ENCODE measurements around the gene DBP.

The DBP gene

DNA sequence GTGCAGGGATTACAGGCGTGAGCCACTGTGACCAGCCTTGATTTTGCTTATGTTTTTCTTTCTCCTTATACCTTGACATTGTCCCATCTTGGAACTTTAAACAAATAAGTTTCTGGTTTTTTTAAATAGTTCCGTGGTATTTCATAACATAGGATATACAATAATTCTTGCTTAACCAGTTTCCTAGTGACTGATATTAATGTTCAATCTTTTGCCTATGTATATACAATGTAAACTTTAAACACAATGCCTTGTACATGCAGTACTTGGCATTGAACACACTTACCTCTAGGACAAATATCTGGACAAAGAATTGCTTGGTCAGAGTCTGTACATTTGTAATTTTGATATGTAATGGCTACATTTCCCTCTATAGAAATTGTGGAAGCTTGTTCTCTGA is 55.0 kb downstream of the DBP start:
- no peak for DNase-seq (ENCODE audit: low read depth in 2 of 3, low spot score in 1 of 3)

Measured in stimulated activated CD4-positive, alpha-beta T cell treated with anti-CD3 and anti-CD28 coated beads, Interleukin-12 subunit alpha, Interleukin-12 subunit beta, amount 100 ng/mL, for 48 hours (primary cell).